GM08714 (cell line): Measurements from ENCODE around the gene GPR153.

Experiments
- H3K4me3 ChIP-seq: fragments of 200-500 bp; sonication (Bioruptor generic); 2 replicates; pipeline ENCODE4 v1.5.1; 2014; ENCODE audit warnings: mild to moderate bottlenecking, low read length, inconsistent platforms
- ZNF274 ChIP-seq: IDR thresholded peaks from 2 replicates; pipeline ENCODE4 v1.6.1; 2012; ENCODE audit warnings: mild to moderate bottlenecking, low read depth, low read length

The GPR153 gene

DNA sequence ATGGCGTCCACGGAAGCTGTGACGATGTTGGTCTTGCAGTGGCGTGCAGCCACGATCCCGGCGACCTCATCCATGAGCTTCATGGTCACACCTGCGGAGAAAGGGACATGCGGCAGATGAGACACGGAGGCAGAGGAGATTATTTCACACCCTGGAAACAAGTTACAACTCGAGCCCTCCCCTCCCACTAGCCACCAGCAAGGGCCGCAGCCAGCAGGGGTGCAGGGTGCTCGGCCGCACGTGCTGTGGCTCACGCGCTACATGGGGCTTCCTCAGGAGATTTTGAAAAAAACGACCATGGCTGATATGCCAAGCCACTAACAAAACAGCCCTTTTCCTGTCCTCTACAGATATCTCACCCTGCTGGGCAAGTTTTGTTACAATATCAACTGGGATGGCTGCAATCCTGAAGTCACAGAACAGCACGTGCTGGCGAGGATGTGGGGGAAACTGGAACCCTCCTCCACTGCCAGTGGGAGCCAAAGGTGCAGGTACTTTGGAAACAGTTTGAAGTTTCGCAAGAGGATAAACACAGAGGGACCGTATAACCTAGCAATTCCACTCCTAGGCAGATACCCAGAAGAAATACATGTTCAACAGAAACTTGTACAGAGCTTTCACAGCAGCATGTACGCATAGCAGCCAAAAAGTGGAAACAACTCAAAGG is 34.1 kb upstream of the GPR153 start:
- no peak overlapping the region for H3K4me3 ChIP-seq
- TF ChIP-seq ZNF274: no peak

DNA sequence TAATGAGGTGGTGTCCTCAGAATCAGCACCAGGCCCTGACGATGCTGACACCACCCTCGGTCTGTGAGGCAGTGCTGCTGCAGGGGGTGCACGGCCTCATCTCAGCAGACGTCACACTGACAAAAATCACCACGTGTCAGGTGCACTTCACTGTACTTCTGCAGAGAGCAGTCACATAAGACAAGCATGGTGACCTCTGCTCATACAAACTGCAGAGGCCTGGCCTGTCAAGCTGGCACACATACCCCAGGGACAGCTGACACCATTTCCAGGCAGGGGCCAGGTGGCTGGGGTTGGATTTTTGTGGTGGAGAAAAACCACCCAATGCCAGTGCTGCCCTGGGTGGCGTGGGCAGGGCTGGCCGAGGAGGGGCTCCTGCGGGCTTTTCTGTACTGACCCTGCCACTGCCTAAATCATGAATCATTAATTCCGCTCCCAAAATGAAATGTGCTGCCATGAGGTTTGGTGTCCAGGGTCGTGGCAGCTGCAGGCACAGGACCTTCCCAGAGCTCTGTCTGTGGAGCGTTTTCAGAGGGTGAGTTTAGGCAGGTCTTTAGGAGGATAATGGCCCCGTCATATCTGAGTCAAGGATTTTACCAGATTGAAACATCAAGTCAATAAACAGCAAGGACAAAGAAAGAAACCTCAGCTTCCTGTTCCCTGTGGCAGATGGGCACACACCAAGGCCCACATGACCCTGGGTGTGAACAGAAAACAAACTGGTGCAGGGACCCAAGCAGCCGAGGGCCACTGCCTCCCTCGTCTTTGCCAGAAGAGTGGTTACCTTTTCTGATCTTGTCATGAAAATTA is 33.4 kb upstream of the GPR153 start:
- no peak overlapping the region for H3K4me3 ChIP-seq
- no peak for TF ChIP-seq ZNF274

DNA sequence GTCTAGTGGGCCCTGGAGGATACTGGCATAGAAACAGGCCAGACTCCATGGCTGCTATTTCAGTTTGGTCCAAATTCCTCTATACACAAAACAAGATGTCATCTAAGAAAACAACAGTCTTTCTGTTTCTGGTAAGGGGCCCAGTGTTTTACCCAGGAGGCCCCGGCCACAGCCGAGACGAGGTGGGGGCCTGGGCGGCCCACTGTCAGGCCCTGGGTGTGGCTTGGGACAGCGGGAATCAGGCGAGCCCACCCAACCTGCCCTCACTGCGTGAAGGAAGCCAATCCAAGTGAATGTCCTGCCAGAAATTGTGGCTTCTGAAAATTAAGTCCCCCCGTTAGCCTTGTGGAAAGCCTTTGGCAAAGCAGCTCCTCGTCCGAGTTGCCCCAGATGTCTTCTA is 31.2 kb upstream of the GPR153 start:
- no peak for TF ChIP-seq ZNF274
- H3K4me3 ChIP-seq: no peak overlapping the region

DNA sequence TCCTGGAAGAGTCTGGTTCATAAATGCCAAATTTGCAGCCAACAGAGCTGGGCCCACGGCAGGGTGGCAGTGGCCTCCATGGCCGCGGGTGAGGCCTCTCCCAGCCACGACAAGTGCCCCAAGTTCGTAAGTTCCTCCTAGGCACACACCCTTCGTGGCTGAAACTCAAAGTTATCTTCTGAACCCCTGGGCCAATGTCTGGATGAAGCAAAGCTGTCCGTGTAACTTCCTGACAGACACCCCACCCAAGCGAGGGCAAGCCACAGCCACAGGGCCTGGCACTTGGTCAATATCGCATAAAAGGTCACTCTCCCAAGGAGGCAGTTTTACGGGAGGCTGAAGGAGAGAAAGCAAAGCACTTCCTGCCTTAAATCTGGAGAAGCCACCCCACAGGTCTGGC is 27.8 kb upstream of the GPR153 start:
- no peak overlapping the region for H3K4me3 ChIP-seq
- TF ChIP-seq ZNF274: no peak

DNA sequence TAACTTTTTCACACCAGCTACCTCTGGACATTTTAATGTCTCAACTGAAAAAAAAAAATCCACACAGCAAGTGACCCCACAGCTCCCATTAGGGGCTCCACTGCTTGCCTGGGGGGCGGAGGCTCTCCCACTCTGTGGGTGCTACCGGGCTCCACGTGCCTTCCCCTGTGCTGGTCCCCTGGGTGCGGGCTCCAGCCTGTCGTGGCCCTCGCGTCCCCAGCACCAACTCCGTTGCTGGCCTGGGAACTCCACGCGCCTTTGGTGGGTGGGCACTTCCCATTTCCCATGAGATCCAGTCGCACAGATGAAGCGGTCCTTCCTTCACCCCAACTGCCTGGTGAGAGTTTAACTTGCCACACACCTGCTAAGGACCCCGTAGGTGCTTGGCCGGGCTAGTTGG is 27.1 kb upstream of the GPR153 start:
- TF ChIP-seq ZNF274: no peak
- H3K4me3 ChIP-seq: no peak overlapping the region

DNA sequence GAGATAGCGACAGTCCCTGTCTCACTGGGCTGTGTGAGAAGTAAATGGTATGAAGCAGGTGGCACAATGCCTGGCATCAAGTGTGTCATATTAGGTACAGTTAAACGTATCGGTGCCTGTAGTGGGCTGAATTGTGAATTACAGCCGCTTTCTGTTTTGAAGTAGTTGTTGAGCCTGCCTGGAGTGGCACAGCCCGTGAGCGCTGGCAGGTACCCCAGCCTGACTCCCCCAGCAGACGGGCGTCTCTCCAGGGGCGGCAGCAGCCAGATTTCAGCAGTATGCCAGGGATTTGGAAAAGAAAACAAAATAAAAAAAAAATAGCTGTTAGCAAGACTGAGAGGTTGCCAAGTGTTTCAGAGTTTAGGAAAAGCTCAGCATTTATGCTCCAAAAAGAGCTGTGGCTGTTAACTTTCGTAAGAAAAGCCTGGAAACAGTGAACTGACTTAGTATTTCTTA is 26.6 kb upstream of the GPR153 start:
- H3K4me3 ChIP-seq: no peak overlapping the region
- no peak for TF ChIP-seq ZNF274

DNA sequence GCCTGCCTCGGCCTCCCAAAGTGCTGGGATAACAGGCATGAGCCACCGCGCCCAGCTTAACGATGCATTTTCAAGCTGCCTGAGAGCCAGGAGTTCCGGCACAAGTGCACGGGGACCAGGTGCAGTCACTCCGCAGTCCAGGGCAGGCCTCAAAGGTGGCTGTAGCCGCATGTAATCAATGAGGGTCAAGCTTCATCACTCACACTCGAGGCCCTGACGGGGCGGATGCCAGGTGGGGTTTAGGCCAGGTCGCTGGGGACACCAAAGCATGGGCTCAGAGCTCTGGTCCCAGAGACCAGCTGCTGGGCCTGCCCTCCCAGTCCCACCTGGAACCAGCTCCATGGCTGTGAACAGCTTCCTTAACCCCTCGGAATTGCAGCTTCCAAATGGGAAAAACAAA is 26.1 kb upstream of the GPR153 start:
- no peak overlapping the region for H3K4me3 ChIP-seq
- no peak for TF ChIP-seq ZNF274

DNA sequence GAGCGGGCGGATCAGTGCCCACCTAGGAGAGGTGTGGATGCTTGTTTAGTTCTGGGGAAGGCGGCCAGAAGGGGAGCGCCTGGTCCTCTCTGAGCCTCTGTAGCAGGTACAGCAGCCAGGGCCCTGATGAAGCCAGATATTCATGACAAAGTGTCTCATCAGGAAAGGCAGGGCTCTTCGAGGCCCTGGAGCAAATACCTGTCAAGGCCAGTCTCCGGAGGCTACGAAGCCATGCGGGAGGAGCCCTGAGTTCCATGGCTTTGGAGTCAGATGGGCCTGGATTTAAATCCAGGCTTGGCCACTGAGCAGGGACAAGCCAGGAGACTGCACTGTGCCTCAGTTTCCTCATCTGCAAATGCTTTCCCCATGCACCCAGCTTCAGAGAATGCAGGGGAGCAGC is 25.4 kb upstream of the GPR153 start:
- H3K4me3 ChIP-seq: no peak overlapping the region
- TF ChIP-seq ZNF274: no peak

DNA sequence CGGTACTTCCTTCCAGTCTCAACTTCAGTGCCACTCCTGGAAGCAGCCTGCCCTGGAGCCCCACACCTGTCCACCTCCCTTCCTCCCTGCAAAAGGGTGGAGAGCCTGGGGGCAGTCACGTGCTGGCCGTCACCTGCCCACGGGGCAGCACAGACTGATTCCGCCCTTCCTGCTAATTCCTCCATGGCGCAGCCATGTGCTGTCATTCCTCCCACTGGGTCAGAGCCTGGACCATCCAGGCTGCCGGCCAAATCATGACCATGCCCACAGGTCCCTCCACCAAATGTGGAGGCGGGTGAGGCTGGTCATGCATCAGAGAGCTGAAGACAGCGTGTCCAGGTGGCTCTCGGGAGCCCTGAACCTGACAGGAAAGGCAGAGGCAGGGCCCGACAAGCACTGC is 24.4 kb upstream of the GPR153 start:
- no peak overlapping the region for H3K4me3 ChIP-seq
- no peak for TF ChIP-seq ZNF274

DNA sequence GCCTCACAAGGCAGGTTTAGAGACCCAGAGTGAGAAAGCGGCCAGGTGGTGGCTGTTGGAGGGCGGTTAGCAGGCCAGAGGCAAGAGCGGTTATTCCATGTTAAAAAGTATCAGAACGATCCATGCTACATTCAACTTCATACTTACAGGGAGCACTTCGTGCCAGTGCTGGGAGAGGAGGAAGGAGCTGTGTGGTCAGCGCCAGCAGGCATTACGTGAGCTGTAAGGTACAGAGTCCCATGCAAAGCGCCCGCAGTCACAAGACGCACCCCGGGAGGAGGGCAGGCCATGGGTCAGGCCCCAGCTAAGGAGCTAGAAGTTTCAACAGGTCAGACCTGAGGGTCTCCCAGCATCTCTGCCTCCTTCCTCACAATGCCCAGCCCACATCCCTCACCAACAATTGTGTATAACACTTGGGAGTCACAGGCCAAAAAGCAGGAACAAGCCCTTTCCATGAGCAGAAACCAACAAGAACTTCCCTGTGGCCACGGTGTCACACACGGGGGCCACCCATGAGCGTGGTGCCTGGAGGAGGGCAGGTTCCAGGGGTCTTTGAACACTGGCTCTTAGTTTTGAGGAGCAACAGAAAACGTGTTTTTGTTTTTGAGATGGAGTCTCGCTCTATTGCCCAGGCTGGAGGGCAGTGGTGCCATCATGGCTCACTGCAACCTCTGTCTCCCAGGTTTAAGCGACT is 21.8 kb upstream of the GPR153 start:
- no peak overlapping the region for H3K4me3 ChIP-seq
- TF ChIP-seq ZNF274: no peak

DNA sequence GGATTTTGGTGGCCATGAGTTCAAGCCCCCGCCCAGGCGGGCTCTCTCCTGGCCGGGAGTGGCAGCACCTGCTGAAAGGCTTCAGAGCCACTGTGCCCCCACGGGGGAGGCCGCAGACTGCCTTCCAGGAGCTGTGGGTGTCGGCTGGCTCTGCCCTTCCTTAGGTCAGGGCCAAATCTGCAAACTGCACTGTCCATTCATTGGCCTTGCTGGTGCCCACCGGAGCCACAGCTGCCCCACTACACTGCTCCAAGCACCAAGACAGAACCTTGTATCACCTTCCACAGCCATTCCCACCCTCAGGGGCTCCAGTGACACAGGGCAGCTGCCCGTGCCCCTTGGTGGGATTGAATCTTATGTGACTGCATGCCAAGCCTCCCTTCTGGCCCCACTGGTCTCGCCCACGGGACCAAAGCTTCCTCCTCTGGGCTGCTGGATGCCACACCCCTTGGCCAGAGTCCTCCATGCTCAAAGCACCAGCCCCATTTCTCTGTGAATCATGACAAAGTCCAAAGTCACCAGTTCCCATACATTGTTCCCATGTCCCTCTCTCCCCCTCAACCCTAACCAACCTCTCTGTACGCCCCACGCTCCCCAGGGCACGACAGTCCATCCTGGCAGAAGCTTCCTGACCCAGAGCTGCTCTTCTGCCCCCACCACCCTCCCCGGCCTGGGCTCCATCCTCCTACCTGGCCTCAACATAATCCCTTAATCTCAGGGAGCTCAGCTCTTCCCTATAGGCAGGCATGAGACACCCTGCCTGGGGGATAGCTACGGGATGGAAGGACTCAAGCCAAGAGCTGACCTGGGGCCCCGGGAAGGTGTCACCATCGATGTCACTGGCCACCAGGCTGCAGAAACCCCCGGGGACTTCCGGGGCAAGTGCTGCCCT is 20.9 kb upstream of the GPR153 start:
- H3K4me3 ChIP-seq: no peak overlapping the region
- TF ChIP-seq ZNF274: no peak

DNA sequence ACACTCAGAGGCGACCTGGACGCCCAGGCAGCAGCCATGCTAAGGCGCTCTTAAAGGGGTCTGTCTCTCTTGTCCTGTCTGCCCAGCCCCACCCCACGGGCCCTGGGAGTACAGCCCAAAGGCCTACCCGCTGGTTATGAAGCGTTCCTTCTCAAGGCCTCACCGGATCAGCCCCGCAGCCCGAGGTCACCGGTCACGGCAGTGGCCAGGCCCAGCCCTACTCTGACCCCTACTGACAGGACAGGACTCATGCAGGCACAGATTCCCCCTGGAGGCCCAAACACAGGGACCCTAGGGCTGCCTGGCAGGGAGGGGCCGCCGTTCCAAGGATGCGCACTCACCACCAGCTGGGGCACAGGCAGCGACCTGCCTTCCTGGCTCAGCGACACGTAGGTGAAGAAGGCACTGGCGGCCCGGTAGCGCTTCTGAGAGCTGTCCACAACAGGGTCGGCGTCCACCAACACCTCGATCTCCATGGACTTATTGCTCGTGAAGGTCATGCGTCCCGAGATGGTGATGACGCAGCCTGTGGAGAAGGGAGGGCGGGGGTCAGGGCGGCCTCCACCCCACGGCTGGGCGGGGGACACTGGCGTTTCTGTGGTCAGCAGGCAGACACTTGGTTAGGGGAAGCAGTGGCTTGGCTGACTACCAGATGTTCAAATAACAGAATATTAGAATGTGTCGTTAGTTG is 20.0 kb upstream of the GPR153 start:
- H3K4me3 ChIP-seq: no peak overlapping the region
- no peak for TF ChIP-seq ZNF274

DNA sequence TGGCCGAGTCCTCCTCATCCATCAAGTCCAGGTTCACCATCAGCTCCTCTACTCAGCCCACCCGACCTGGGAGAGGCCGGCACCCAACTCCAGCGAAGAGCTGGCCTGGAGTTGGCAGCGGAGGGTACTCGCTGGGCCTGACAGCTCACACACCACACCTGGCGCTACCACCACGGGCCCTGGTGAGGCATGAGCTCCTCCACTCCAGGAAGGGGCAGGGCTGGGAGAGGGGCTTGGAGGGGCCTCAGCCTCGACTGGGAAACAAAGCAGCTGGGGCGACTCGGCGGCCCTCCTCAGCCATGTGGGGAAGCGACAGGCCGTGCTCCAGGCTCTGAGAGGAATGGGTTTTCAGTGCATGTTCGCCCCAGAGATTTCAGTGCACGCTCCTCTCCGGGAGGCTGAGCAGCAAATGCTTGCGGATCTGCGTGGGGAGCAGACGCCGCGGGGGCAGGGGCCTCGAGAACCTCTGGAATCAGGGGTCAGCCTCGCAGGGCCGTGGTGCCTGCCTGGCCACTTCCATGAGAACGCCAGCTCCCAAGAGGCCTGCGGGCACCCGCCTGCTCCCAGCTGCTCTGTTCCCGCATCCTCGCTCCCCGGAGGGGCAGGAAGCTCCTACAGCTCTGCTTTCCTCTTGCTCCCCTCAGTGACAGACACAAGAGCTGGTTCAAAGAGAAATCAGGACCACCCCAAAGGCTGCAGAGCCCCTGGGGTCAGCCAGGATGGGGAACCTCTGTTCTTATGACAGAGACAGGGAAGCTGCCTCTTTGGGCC is 18.9 kb upstream of the GPR153 start:
- TF ChIP-seq ZNF274: no peak
- no peak overlapping the region for H3K4me3 ChIP-seq
